ENCODE measurements around the gene SLC5A11.

The SLC5A11 gene

DNA sequence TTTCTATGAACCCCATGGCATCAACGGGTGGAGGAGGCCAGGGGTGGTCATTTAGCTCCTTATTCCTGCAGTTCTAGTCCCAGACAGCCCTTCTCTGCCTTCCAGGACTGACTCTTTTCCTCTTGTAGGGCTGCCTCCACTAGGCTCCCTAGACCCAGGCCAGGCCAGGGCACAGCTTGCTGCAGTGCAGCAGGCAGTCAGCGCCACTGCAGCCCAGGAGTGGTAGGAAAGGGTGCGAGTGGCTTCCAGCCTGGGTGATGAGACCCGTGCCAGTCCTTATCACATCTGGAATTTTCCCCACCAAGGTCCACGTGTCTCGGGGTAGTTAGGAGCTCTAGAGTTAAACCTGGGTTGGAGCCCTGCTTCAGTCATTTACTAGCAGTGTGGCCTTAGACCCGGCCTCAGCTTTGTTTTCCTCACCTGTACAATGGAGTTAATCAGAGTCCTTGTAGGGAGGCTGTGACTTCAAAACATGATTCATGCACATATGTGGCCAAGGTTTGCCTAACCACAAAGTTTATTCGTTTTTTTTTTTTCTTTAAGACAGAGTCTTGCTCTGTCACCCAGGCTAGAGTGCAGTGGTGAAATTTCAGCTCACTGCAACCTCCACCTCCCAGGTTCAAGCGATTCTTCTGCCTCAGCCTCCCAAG is 4.7 kb downstream of the SLC5A11 start:
- TF ChIP-seq, protein P1, sequence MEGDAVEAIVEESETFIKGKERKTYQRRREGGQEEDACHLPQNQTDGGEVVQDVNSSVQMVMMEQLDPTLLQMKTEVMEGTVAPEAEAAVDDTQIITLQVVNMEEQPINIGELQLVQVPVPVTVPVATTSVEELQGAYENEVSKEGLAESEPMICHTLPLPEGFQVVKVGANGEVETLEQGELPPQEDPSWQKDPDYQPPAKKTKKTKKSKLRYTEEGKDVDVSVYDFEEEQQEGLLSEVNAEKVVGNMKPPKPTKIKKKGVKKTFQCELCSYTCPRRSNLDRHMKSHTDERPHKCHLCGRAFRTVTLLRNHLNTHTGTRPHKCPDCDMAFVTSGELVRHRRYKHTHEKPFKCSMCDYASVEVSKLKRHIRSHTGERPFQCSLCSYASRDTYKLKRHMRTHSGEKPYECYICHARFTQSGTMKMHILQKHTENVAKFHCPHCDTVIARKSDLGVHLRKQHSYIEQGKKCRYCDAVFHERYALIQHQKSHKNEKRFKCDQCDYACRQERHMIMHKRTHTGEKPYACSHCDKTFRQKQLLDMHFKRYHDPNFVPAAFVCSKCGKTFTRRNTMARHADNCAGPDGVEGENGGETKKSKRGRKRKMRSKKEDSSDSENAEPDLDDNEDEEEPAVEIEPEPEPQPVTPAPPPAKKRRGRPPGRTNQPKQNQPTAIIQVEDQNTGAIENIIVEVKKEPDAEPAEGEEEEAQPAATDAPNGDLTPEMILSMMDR (IDR thresholded peaks at IDR 0.05) = no peak

DNA sequence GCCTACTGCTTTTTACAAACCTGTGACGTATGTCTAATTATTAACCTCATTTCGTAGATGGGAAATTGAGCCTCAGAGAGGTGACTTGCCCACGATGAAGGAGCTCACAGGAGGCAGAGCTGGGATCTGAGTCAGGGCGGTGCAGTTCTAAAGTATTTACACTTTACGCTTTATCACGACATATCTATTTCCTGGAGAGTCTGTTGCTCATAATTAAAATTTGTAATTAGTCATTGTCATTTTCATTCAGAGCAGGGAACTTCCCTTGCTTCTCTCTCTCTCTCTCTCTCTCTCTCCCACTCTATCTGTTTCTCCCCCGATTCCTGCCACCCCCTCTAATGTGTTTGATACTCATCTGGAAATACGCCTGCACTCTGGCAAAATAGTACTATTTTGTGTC is 5.9 kb downstream of the SLC5A11 start:
- TF ChIP-seq, protein P1 (IDR thresholded peaks at IDR 0.05) = no peak

DNA sequence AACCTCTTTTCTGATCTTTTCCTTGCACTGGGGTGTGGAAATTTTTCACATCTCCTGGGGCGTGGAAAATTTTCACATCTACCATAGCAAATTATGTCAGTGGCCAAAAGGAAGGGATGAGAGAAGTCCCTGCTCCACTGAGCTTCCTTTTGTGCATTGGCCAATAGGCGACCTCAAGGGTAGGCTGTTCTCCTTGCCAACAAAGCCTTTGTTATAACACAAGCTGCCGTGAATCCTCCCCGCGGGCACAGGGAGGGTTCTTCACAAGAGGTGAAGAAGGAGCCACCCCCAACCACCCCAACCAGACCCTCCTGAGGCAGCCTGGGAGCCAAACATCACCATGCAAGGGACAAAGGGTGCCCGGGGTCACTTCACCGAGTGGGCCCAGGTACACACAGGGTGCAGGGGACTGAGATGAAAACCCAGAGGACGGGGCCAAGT is 6.5 kb downstream of the SLC5A11 start:
- TF ChIP-seq, protein P1 (IDR thresholded peaks at IDR 0.05) = no peak

DNA sequence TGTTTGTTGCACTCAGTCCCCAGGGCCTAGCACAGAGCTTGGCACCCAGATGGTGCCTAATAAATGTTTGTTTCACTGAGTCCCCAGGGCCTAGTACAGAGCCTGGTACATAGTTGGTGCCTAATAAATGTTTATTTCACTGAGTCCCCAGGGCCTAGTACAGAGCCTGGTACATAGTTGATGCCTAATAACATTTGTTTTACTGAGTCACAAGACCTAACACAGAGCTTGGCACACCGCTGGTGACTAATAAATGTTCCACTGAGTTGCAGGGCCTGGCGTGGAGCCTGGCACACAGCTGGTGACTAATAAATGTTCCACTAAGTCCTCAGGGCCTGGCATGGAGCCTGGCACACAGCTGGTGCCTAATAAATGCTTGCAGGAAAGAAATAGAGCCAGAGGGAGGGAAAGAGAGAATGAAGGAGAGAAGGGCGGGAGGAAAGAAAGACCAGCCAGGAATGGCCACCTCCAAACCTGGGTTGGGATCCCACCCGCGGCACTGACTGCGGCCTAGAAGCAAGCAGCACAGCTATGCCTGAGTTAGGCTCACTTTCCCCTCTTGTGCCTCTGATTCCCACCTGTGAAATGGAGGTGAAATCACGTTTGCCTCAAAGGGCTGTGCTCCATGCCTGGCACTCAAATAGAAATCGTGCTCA is 7.5 kb downstream of the SLC5A11 start:
- TF ChIP-seq, protein P1 (IDR thresholded peaks at IDR 0.05) = no peak

DNA sequence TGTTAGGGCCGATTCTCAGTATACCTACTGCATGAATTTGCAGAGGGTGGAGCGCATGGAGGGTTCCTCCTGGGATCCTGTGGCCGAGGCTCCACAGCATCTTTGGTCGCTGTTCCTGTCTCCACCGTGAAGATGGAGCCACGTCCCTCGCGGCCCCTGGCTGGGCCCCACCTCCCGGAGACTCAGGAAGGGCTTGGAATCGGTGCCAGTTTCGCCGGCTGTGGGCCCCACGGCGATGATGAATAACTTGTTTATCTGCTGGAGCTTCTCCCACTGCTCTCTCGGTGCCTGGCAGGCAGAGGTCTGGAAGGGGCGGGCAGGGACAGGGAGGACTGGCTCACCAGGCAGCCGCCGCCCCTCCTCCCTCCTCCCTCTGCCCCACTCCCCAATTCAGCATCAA is 8.1 kb downstream of the SLC5A11 start:
- TF ChIP-seq, protein P1 (IDR thresholded peaks at IDR 0.05) = no peak

DNA sequence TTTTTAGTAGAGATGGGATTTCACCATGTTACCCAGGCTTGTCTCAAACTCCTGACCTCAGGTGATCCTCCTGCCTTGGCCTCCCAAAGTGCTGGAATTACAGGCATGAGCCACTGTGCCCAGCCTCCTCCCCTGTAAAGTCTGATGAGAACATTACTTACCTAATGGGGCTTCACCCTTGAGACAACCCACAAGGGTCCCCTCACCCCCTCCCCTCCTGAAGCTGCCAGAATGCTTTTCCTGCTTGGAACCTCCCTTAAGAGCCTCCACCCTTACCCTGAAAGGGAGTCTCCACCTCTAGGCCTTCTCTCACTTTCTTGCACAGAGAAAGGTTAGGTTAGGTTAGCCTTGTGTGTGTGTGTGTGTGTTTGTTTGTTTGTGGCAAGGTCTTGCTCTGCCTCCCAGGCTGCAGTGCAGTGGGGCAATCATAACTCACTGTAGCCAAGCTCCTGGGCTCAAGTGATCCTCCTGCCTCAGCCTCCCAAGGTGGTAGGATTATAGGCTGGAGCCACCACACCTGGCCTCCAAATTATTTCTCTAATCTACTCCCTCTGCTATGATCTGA is 8.9 kb downstream of the SLC5A11 start:
- TF ChIP-seq, protein P1 (IDR thresholded peaks at IDR 0.05) = no peak

DNA sequence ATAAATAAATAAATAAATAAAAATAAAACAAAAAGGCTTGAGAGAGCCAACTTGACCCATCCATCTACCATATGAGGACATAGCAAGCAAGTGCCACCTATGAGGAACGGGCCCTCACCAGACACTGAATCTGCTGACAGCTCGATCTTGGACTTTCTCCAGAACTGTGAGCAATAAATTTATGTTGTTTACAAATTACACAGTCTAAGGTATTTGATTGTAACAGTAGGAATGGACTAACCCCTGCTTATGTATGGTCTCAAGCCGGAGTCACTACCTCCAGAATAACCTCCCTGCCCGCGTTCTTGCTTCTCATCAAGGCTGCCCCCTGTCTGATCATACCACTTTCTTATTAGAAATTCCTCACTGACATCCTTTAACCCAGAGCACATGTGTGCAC is 9.9 kb downstream of the SLC5A11 start:
- TF ChIP-seq, protein P1 (IDR thresholded peaks at IDR 0.05) = no peak

Data from LNCAP (cell line).